H1 (cell line): Measurements from ENCODE around the gene SERPINF2. TPM values are rescaled to one million over a fixed set of nuclear protein-coding genes. Genes with fewer than 3 reads are reported as not detected.

Experiments
- BCL11A ChIP-seq, 2 experiments: IDR thresholded peaks; one replicate each; pipeline ENCODE4 v1.6.1; 2011; ENCODE audit warnings: low read depth in 2 of 2, low read length in 2 of 2, mild to moderate bottlenecking in 2 of 2
- FOSL1 ChIP-seq: IDR thresholded peaks from 2 replicates; pipeline ENCODE4 v1.6.1; 2011; ENCODE audit warnings: mild to moderate bottlenecking, low read depth, low read length, moderate library complexity; ENCODE audit not compliant: insufficient read depth
- JUN ChIP-seq: IDR thresholded peaks from 2 replicates; pipeline ENCODE4 v1.6.1; 2011; ENCODE audit warnings: low read depth, mild to moderate bottlenecking, improper control_type of control experiment, low read length
- KDM4A ChIP-seq: IDR thresholded peaks from one replicate; pipeline ENCODE4 v1.7.1; 2012; ENCODE audit warnings: low read depth, mild to moderate bottlenecking, moderate library complexity, low read length, inconsistent platforms; ENCODE audit not compliant: severe bottlenecking
- POLR2A ChIP-seq, 2 experiments: IDR thresholded peaks; 1 replicate in 1 of 2; 2 replicates in 1 of 2; pipeline ENCODE4 v1.6.1; 2011; ENCODE audit warnings: low read depth in 2 of 2, low read length in 2 of 2, mild to moderate bottlenecking in 2 of 2; ENCODE audit errors: control extremely low read depth in 1 of 2
- POLR2AphosphoS5 ChIP-seq: IDR thresholded peaks from 2 replicates; pipeline ENCODE4 v1.6.1; 2011; ENCODE audit warnings: low read depth, low read length
- RAD21 ChIP-seq, 2 experiments: IDR thresholded peaks in 1 of 2; conservative IDR thresholded peaks in 1 of 2; 2 replicates each; pipeline ENCODE4 v1.6.1; 2011; ENCODE audit warnings: low read depth in 2 of 2, low read length in 2 of 2, improper control_type of control experiment in 1 of 2, inconsistent platforms in 1 of 2, mild to moderate bottlenecking in 1 of 2, moderate library complexity in 1 of 2
- RBBP5 ChIP-seq: IDR thresholded peaks from 2 replicates; pipeline ENCODE4 v1.7.1; 2012; ENCODE audit warnings: low read depth, mild to moderate bottlenecking, inconsistent platforms, low read length, moderate library complexity, borderline replicate concordance
- RFX5 ChIP-seq: IDR thresholded peaks from 2 replicates; pipeline ENCODE4 v1.6.1; 2011; ENCODE audit warnings: low read depth, low read length, improper control_type of control experiment, borderline replicate concordance
- RXRA ChIP-seq: IDR thresholded peaks from 2 replicates; pipeline ENCODE4 v1.6.1; 2011; ENCODE audit warnings: low read depth, mild to moderate bottlenecking, low read length, moderate library complexity; ENCODE audit not compliant: insufficient read depth
- SIN3A ChIP-seq, 2 experiments: IDR thresholded peaks in 1 of 2; conservative IDR thresholded peaks in 1 of 2; 2 replicates each; pipeline ENCODE4 v1.6.1; 2011 to 2012; ENCODE audit warnings: low read length in 2 of 2, improper control_type of control experiment in 1 of 2, low read depth in 1 of 2, mild to moderate bottlenecking in 1 of 2
- SIX5 ChIP-seq: IDR thresholded peaks from 2 replicates; pipeline ENCODE4 v1.6.1; 2011; ENCODE audit warnings: mild to moderate bottlenecking, low read depth, low read length
- SP1 ChIP-seq: IDR thresholded peaks from 2 replicates; pipeline ENCODE4 v1.6.1; 2011; ENCODE audit warnings: low read depth, low read length
- TAF7 ChIP-seq: optimal IDR thresholded peaks from 2 replicates; pipeline ENCODE3; 2011; ENCODE audit warnings: low read depth, mild to moderate bottlenecking, inconsistent platforms, low read length, moderate library complexity, borderline replicate concordance
- TCF12 ChIP-seq: IDR thresholded peaks from 2 replicates; pipeline ENCODE4 v1.6.1; 2011; ENCODE audit warnings: low read depth, mild to moderate bottlenecking, low read length
- TEAD4 ChIP-seq: IDR thresholded peaks from 2 replicates; pipeline ENCODE4 v1.6.1; 2012; ENCODE audit warnings: low read depth, low read length, inconsistent platforms, mixed read lengths
- YY1 ChIP-seq: IDR thresholded peaks from 2 replicates; pipeline ENCODE4 v1.6.1; 2011; ENCODE audit warnings: low read depth, mild to moderate bottlenecking, low read length
- ZNF274 ChIP-seq: IDR thresholded peaks from 2 replicates; pipeline ENCODE4 v1.7.0; 2012; ENCODE audit warnings: low read length, borderline replicate concordance; ENCODE audit errors: extremely low read depth
- polyA plus RNA-seq, 7 experiments: library from polyadenylated mRNA; depleted of rRNA in 3 of 7; stranded (reverse) in 5 of 7; unstranded in 2 of 7; fragments of >200 nt in 5 of 7; fragments of 200-250 nt in 2 of 7; gene quantifications; 1 replicate in 5 of 7; 2 replicates in 1 of 7; 4 replicates in 1 of 7; pipeline versions ENCODE4 v1.2.1 to v1.2.3, GENCODE V29; 2011 to 2013; ENCODE audit warnings: missing spikeins in 2 of 7, mixed read lengths in 2 of 7
- total RNA-seq: library from RNA; stranded (reverse); fragmentation: NEBNext Ultra II Directional; extraction: Animal tissue kit (Norgen Biotek cat#: 25700); gene quantifications from 2 replicates; pipeline ENCODE4 v1.2.1, GENCODE V29; 2021
- TF ChIP-seq, protein P1 (sequence below): IDR thresholded peaks from 2 replicates; pipeline ENCODE4 v1.6.1; 2011; ENCODE audit warnings: low read length, improper control_type of control experiment
- TF ChIP-seq, protein P2 (sequence below), 3 experiments: IDR thresholded peaks; 1 replicate in 2 of 3; 2 replicates in 1 of 3; pipeline versions ENCODE4 v1.5.1 to v1.6.1; 2011; ENCODE audit warnings: low read length in 3 of 3, mild to moderate bottlenecking in 3 of 3, inconsistent platforms in 2 of 3, low read depth in 1 of 3, moderate library complexity in 1 of 3; ENCODE audit not compliant: insufficient read depth in 1 of 3; ENCODE audit errors: control extremely low read depth in 1 of 3
- TF ChIP-seq, protein P3 (sequence below): IDR thresholded peaks from 2 replicates; pipeline ENCODE4 v1.6.1; 2012; ENCODE audit warnings: inconsistent platforms

Gene SERPINF2
- total and polyA plus RNA-seq, 2 of the 8 experiments (the other 6 are each of a cell fraction or from before 2014, with no cell fraction given), result 1.8 to 3.2 TPM

DNA sequence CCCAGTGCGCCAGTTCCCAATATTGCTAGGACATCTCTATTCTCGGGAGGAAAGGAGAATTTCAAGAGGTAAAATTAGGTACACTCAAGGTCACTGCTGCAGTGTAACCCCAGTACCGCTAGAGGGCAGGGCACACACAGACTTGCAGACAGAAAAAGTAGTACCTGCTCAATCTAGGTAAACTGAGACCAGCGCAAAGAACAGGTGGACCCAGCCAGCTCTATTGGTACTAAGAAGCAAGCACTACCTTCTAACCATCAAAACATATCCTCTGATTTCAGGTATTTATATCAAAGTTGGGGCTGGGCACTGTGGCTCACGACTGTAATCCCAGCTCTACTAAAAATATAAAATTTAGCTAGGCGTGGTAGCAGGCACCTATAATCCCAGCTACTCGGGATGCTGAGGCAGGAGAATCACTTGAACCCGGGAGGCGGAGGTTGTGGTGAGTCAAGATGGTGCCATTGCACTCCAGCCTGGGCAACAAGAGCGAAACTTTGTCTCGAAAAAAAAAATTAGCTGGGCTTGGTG is 21.8 kb upstream of the SERPINF2 start (continued):
- TF ChIP-seq, protein P1, sequence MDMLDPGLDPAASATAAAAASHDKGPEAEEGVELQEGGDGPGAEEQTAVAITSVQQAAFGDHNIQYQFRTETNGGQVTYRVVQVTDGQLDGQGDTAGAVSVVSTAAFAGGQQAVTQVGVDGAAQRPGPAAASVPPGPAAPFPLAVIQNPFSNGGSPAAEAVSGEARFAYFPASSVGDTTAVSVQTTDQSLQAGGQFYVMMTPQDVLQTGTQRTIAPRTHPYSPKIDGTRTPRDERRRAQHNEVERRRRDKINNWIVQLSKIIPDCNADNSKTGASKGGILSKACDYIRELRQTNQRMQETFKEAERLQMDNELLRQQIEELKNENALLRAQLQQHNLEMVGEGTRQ, result no peak
- TF ChIP-seq, protein P2, sequence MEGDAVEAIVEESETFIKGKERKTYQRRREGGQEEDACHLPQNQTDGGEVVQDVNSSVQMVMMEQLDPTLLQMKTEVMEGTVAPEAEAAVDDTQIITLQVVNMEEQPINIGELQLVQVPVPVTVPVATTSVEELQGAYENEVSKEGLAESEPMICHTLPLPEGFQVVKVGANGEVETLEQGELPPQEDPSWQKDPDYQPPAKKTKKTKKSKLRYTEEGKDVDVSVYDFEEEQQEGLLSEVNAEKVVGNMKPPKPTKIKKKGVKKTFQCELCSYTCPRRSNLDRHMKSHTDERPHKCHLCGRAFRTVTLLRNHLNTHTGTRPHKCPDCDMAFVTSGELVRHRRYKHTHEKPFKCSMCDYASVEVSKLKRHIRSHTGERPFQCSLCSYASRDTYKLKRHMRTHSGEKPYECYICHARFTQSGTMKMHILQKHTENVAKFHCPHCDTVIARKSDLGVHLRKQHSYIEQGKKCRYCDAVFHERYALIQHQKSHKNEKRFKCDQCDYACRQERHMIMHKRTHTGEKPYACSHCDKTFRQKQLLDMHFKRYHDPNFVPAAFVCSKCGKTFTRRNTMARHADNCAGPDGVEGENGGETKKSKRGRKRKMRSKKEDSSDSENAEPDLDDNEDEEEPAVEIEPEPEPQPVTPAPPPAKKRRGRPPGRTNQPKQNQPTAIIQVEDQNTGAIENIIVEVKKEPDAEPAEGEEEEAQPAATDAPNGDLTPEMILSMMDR (IDR thresholded peaks at IDR 0.05; ENCODE audit: control extremely low read depth in 1 of 3, insufficient read depth in 1 of 3, low read depth in 1 of 3, low read length in 3 of 3), result peak; percentile 88 to 99 (median 90)
- TF ChIP-seq BCL11A (IDR thresholded peaks at IDR 0.05; ENCODE audit: low read depth in 2 of 2, low read length in 2 of 2) (no peak), YY1 (no peak), KDM4A (no peak), TEAD4 (no peak), FOSL1 (no peak), RFX5 (no peak), RXRA (no peak), SP1 (no peak), SIN3A (conservative IDR thresholded peaks at IDR 0.05 in 1 of 2, IDR thresholded peaks at IDR 0.05 in 1 of 2; ENCODE audit: low read depth in 1 of 2, low read length in 2 of 2) (0 out of 4 replicates have a peak, but pooled peaks of 1 of the 2 experiments have one; percentile 63), ZNF274 (no peak), POLR2A (IDR thresholded peaks at IDR 0.05; ENCODE audit: control extremely low read depth in 1 of 2, low read depth in 2 of 2, low read length in 2 of 2) (no peak), RAD21 (IDR thresholded peaks at IDR 0.05 in 1 of 2, conservative IDR thresholded peaks at IDR 0.05 in 1 of 2; ENCODE audit: low read depth in 2 of 2, low read length in 2 of 2) (peak; percentile 95 to 96), TCF12 (no peak), RBBP5 (no peak), JUN (no peak), TAF7 (no peak), POLR2AphosphoS5 (no peak), SIX5 (no peak)
- TF ChIP-seq, protein P3, sequence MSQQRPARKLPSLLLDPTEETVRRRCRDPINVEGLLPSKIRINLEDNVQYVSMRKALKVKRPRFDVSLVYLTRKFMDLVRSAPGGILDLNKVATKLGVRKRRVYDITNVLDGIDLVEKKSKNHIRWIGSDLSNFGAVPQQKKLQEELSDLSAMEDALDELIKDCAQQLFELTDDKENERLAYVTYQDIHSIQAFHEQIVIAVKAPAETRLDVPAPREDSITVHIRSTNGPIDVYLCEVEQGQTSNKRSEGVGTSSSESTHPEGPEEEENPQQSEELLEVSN, result no peak
